GM10847 (cell line): ENCODE results near the gene ROBO2.

Source experiments
- POLR2A ChIP-seq: IDR thresholded peaks from 2 replicates; pipeline ENCODE4 v1.6.1; 2011; ENCODE audit not compliant: insufficient read length; ENCODE audit errors: extremely low read depth

The ROBO2 gene

DNA sequence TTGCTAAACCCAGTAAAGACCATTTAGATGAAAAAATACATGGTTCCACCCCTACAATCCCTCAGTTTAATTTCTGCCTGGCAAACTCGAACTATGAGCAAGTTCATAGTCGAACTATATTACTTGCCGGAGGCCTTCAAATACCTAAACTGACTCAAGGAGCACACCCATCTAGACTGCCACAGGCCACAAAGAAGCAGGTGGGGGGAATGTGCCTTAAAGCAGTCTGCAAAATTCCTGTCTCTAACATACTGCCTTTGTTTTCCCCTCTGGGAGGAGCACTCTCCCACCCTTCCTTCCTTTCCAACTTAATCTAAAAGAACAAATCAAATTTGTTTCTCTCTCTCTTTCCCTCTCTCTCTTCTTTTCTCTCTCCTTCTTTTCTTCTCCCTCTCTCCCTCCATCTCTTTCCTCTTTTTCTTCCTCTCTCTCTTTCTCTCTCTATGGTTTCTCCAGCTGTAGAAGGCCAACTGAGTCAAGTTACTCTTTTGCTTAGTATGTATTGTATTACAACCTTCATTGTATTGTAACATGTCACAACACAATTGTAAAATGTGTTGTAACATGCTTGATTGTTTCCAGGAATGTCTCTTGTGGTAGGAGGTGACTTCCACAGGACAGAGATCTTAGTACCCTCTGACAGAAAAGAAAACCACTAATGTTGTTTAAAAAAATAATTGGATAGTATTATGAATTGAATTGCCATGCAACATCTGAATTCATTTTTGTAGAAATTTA lies 496.3 kb downstream of the ROBO2 start:
- no peak for TF ChIP-seq POLR2A

DNA sequence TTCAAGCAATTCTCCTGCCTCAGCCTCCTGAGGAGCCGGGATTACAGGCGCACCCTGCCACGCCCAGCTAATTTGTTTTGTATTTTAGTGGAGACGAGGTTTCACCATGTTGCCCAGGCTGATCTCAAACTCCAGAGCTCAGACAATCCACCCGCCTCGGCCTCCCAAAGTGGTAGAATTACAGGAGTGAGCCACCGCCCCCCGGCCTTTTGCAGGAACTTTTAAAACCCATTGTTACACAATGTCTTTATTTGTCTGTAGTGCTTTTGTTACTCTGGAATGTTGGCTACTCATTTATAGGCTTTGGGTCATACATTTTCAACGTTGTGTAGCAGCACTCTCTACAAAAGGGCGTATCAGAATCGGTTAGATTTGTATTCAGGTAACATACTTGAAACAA lies 499.1 kb downstream of the ROBO2 start:
- TF ChIP-seq POLR2A: no peak

- TF ChIP-seq POLR2A: no peak
These were observed 499.8 kb downstream of the ROBO2 start for GRCh38 chr3:77539677-77540076.

- no peak for TF ChIP-seq POLR2A
These were observed 501.5 kb downstream of the ROBO2 start for GRCh38 chr3:77541203-77541922.

DNA sequence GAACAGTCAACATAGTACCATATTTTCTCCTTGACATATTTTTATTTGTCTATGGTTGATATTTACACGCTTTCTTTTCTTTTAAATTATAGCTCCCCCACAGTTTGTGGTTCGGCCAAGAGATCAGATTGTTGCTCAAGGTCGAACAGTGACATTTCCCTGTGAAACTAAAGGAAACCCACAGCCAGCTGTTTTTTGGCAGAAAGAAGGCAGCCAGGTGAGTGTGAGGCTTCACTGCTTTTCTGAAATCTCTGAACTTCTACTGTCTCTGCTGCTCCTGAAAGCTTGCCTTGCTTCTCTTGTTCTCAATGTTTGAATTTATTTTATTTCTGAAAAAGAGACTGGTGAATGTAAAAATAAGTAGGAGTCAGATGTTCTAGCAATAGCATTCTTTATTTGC lies 506.3 kb downstream of the ROBO2 start:
- no peak for TF ChIP-seq POLR2A

DNA sequence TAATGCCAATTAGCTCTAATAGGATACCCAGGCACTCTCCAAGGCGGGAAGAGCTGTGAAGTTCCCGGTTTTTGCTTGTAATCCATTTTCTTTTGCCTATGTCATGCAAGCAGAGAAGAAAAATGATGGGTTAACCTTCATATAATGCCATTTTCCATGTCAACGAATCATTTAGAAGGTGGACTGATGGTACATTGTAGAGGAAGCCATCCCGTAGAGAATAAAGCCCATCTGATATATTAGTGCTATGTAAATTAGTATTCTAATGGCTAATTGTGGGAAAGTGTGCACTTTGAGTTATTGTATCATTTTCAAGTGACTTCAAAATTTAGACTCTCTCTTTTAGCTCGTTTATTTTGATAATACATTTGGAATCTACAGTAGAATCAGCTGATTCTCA lies 509.1 kb downstream of the ROBO2 start:
- TF ChIP-seq POLR2A: no peak

- TF ChIP-seq POLR2A: no peak
These were observed 513.3 kb downstream of the ROBO2 start for GRCh38 chr3:77553240-77553639.

DNA sequence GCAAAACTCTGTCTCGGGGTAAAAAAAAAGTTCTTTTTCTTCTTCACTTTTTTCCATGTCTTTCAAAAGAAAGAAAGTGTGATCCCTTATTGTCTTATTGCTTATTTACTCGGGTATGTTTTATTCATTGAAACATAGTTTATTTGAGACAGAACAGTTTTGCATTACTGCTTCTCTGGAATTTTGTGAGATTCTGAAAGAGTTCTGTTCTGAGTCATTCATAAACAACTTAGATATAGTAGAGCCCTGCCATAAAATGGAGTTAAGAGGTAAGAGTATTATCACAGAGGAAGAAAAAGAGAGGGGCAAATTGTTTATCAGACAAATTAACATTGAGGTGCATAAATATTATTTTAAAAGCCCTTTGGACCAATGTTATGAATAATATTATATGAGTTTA lies 522.2 kb downstream of the ROBO2 start:
- no peak for TF ChIP-seq POLR2A

DNA sequence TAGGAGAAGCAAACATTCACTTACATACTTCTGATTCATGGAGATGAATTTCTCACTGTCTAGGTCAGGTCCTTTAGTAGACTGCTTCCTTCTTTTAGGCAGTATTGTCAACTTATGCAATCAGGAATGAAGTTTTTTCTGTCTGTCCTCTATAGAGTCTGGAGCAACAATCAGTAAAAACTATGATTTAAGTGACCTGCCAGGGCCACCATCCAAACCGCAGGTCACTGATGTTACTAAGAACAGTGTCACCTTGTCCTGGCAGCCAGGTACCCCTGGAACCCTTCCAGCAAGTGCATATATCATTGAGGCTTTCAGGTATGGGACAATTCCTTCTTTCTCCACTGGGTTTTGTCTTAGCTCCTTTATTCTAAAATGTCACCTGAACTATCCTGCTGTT lies 523.1 kb downstream of the ROBO2 start:
- TF ChIP-seq POLR2A: no peak

DNA sequence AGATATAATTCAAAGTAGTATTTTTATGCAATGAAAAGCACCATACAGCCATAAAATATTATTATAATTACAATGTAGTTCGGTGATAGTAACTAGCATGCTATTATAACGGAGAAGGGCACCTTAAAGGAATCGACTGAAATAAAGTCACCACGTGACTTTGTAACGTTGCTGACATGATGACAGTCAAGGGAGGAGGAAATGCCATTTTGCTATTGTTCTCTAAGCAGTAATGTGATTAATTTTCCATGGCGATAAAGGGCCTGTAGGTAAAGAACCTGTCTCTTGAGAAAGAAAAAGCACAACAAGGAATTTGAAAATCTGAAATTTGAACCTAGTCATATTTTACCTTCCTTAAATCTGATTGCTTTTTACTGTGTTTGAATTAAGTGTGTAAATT lies 526.2 kb downstream of the ROBO2 start:
- TF ChIP-seq POLR2A: no peak

GRCh38 chr3:77571971-77572715 lies 532.2 kb downstream of the ROBO2 start:
- TF ChIP-seq POLR2A: no peak

GRCh38 chr3:77577264-77577663 lies 537.4 kb downstream of the ROBO2 start:
- no peak for TF ChIP-seq POLR2A

- no peak for TF ChIP-seq POLR2A
These were observed 546.3 kb downstream of the ROBO2 start for GRCh38 chr3:77586216-77586615.

GRCh38 chr3:77588863-77589262 lies 549.0 kb downstream of the ROBO2 start:
- no peak for TF ChIP-seq POLR2A

DNA sequence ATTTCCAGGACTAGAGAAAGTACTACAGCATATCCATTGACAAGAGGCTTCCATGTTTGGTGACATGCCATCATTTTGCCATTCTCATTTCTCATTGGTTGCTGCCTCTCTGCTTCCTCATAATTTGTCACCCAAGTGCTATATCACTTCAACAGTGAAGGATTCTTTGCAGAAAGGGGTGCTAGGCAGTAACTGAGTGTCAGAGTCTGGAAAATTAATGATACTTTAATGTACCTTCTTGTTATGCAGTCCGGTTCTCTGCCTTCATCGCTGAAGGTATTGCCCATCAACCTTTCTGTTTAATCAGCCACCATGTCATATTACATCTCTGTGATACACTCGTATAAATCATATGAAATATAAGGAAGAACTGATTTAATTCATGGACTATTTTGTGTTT lies 550.3 kb downstream of the ROBO2 start:
- no peak for TF ChIP-seq POLR2A

DNA sequence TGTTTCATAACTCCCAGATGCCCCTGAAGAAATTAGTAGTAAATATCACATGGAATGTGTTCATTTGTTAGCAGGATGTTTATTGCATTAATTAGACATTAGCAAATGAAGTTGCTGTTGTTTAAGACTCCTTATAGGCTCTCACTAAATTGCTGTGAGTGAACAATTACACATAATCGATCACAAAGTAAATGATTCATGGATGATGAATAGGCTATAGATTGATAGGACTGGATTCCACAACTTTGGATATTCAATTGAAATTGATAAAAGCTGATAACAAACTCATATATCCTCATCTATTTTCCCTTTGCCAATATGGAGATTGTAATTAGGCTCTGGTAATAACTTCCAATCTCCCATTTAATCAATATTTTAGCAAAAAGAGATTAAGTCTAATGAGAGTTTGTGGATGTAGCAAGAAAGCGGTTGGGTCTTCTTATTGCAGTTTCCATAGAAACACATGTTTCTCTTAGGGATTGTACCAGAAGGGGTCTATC lies 555.5 kb downstream of the ROBO2 start:
- no peak for TF ChIP-seq POLR2A
